HG03039 (cell line): ENCODE measurements around the gene CD247.

Experiments used
- ATAC-seq: cut with Tn5 transposase; IDR thresholded peaks from one replicate; pipeline ENCODE4 v1.9.1; 2021; ENCODE audit warnings: mild to moderate bottlenecking, moderate library complexity; ENCODE audit not compliant: unreplicated experiment

CD247 gene

DNA sequence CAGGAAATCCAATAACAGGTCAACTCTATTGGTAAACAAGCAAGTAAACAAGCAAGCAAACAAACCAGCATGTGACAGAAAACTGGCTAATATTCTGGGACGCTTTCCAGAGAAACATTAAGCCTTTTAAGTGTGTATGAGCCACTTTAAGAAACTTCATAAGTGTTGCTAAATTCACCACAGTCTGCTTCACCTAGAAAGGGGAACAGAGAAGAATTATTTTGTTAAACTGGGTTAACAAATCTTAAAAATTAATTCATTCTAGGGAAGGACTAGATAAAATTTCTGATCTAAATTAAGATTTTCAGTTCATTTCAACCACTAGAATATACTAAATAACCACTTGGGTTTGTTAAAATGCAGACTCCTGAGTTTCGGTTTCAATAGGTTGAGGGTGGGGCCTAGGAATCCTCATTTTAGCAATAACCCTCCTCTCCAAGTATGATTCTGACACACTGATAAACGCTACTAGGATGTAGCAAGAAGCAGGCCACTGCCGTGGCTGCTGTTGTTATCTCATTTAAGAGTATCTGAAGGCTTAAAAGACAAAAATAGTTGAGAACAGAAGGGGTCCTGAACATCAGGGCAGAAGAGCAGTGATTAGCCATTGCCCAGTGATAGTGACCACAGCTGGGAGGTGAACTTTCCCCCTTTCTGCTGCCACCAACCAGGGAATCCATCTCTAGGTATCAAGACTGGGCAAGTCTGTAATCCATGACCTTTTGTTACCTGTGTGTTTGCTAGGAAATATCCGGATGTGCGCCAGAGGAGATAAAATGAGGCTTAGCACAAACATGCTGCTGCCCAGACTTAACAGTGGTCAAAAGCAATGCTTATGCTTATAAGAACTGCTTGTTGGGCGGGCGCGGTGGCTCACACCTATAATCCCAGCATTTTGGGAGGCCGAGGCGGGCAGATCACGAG lies 24.0 kb upstream of the CD247 start:
- no peak for ATAC-seq

DNA sequence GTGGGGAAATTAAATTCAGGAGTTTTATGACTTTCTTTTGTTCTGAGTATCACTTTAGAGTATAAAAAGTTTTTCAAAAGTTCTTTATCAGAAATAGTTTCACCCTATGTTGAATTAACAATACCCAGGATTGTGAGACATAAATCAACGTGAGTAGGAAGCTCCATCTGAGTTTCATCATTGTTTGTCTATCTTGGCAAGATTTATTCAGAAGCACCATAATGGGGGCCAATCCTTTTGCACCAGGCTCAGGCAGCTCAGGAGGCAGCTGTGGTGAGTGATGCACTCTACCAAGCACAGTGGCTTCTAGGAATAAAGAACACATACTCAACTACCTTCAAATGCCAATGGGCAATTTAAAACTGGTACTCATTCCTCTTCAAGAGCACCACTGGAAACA lies 23.3 kb upstream of the CD247 start:
- no peak for ATAC-seq

DNA sequence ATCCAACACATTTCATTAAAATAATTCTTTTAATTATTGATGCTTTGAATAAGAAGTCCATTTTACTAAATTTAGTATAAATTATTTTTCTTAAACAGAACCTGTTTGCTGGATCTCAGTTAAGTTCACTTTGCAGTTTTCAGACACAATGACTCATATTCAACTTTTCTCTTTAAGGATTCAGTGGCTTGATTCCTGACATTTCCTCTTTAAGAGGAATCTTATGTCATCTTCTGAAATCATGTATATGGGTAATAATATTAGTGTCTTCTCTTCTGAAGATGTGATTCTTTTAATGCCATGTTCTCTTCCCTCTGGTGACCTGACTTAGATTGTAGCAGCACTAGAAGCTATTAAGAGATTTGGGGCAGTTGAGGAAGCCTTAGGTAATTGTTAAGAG lies 22.7 kb upstream of the CD247 start:
- no peak for ATAC-seq

DNA sequence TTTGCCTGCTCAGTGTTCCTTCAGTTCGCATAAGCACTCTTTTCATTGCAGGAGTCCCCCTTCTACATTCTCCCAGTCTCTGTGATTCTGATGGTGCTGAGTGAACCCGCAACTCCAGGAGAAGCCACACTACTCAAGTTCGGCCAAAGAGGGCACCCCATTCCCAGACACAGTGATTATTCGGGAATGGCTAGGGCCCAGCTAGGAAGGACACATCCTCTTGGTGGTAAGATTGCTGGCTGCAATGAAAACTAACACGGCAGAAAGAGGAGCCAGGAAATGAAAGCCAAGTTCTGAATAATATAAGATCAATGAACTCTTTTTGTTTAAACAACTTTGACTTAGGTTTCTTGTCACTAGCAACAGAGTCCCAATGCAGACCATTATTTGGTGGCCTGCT lies 20.3 kb upstream of the CD247 start:
- no peak for ATAC-seq

DNA sequence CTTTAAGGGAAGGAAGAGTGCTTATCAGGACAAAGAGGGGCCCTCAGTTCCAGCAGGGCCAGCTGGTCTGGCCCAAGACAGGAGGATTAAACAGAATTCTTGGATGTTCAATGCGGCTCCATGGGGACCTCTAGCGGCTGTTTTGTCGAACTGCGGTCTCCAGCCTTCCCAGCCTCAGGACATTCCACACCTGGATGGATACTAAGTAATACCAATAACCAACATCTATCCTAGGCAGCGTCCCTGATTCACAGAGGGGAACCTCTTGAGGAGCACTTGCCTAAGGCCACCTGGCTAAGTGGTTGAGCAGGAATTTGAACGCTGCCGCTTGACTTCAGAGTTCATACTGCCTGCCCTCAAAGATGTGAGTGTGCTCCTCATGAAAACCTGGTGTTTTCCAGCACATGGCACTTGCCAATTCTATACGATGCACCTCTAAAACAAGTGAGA lies 15.5 kb upstream of the CD247 start:
- ATAC-seq: no peak

DNA sequence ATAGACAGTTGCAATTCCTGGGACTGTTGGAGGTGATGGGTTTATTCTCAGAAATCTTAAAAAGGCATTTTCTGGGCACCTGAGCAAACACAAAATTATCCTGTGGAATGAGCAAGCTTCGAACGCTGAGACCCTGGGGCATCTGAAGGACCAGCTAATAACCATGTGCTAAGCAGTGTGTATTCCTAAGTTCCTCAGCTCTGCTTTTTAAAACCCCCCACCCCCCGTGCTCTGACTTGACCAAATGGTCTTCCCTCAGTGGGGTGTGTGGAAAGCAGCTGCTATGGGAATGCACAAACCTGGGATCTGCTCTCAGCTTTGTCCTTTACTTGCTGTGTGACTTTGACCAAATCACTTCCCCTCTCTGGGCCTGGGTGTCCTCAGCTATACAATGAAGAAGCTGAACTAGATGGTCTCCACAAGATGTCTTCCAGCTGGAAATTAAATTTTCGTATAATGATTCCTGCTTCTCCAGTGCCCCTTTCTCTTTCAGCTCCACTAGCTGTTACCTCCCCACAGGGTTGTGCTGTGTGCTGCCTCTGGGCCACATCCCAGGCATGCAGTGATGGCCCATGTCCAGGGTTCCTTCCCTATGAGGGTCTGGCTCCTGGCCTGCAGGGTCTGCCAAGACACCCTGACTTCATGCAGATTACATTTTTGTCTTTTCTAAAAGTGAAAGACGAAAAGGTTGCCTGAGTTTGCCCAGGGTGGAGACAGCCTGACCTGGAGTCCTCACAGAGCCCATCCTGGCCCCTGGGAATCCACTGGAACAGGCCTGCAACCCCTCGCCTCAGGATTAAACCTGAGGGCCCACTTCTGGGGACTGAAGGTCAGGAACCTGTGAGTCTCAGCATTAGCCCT lies 14.9 kb upstream of the CD247 start:
- no peak for ATAC-seq

DNA sequence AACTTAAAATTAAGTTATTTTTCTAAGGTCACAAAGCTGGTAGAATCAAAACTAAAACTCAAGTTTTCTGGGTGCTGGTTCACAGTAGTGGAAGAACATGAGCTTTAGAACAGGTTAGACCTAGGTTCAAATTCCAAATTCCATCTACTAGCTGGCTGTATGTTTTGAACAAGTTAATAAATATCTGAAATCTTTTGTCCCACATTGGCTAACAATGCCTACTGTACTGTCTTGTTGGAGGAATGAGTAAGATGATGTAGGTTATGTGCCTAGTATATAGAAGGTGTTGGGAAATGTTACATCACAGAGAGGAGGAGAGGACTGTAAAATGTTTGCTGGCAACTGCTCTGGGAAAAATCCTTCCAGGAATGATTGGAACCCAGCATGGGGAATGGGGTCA lies 14.0 kb upstream of the CD247 start:
- ATAC-seq: no peak

DNA sequence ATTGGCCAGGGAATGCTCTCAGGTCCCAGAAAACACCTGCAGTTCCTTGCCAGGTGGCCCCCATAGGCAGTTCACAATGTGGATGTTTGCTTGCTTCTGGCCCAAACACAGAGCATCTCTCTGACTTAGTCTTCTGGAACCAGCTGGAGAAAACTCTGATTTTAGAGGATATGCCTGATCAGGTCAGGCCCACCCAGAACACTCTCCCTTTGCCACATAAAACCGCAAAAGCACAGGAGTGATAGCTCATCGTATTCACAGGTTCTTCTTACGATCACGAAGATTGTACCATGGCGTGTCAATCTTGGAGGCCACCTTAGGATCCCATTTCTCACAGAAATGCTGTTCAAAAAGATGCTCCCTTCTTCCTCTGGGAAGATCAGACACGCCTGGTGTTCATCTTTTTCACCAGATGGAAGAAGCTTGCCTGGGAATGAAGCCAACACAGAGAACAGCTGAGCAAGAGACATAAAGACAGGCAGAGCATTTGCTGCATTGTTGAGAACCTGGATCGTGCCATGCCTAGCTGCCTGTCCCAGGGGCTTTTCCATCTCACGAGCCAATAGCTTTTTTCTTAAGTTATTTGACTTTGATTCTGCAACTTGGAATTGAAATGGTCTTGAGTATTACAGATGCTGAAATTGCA lies 11.6 kb upstream of the CD247 start:
- ATAC-seq: no peak

DNA sequence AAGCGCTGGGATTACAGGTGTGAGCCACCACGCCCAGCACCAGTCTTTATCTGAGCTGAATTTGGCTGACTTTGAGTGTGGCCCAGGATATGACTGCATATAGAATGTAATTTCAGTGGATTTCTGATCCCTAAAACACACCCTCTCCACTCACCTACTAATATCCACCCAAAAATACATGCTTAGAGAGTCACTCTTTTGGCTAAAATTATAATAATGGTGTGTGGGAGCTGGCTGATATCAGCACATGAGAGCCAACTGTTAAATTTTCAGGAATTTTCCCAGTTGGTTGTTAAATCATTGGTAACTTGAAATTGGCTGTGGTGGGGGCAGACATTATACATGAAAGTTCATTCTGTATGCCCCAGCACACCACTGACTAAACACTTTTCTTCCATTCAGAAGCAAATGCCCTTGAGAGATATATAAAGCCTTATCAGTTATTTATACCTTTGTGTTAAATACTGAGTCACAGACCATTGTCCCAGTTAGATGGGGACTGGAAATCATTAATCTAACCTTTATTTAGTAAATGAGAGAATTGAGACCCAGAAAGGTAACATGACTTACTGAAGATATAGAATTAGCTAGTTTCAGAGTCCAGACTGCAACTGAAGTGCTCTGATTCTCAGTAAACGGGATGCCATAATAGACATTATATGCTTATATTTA lies 9.9 kb upstream of the CD247 start:
- no peak for ATAC-seq

DNA sequence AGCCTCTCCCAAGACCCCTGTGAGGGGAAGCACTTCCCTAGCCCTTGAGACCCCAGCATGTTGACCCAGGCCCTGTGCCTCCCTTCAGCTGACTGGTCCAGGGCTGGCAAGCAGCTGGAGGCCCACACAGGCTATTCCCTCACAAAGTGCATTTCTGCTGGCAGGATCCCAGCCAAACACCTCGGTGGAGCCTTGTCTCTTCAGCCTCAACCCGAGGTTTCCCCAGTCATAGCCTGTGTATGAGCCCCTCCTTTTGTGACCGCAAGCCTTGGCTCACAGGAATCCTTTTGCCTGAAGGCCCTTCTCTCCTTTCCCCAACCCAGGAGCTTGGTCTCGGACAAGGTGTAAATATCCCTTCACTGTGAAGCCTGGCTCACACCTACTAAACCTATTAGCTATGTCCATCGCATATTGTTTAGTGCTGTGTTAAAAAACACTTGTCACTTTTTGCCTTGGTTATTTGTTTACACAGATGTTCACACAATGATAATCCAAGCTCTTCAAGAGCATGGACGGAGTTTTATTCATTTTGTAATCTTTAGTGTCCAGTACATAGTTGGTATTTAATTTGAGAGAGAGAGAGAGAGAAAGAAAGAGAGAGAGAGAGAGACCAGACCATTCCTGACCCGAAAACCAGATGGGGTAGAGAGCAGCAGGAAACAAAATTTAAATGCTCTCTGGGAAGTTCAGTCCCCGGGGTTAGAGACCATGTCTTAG lies 8.5 kb upstream of the CD247 start:
- ATAC-seq: no peak

DNA sequence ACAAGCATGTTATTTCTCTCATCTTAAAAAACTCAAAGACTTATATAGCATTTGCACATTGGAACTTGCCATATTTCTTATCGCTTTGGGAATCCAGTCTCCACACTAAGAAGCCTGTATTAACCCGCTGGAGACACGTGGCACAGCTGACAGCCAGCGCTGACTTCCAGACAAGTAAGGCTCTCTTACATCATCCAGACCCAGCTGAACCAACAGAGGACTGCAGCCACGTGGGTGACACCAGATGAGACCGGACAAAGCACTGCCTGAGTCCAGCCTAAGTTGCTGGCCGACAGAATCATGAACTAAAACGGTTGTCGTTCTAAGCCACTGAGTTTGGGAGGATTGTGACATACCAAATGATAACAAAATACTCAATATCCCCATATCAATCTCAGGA lies 6.3 kb upstream of the CD247 start:
- no peak for ATAC-seq

DNA sequence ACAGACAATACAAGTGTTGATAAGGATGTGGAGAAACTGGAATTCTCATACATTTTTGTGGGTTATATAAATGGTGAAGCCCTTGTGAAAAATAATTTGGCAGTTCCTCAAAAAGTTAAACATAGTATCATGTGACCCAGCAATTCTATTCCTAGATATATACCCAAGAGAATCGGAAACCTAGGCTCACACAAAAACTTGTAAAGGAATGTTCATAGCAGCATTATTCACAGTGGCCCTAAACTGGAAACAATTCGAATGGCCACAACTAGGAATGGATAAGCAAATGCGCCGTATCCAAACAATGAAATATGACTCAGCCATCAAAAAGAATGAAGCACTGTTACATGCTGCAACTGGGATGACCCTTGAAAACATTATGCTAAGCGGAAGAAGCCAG lies 3.9 kb upstream of the CD247 start:
- no peak for ATAC-seq

DNA sequence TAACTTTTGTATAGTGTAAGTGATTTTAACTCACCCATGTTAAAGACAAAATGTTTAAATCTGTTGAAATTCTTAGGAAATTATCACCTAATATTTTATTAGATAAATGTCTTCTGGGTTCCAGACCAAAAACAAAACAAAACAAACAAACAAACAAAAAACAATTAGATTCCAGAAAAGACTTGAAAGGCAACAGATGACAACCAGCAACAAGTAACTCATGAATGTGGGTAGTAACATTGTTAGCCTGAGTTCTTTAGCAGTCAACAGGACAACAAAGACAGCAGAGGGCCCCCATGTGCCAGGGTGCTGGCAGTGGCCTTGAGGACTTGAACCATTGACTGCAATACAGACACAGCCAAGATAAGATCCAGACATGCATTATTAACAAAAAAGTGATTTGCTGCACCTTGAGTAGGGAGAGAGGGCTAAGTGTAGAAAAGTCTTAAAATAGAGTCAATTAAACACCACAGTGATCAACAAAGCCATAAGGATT lies 2.4 kb upstream of the CD247 start:
- ATAC-seq: no peak

DNA sequence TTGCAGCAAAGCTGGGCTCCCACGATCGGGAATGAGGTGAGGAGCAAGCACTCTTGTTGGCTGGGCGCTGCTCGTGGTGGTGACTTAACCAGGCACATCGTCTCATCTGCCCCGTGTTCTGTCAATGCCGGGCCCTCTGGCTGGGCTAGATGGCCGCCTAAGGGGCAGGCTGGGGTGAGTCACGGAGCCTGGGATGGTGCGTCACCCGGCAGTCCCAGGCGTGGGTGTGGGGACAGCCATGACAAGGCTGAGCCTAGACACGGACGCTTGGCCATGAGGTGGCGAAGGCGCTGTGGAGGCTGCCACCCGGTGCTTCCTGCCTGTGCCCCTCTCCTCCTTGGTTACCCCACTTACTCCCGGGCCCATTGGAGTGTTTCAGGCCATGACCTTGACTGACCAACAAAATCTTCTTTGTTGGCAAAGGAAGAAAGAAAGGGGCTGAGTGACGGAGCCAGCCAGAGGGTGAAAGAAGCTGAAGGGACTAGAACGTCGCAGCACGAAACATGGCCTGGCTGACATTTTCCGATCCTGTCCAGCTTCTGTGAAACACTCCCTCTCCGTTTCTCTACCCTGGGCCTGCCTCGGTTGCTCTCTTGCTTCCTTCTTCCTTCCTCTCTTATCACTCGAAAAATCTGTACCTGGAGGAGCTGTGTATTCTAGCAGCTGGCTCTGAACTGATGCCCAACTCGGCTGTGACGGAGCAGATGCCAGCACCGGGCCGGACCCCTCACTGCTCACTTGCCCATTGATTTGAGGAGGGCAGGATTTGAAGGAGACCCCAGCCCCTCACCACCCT lies 596 bp downstream of the CD247 start:
- no peak for ATAC-seq

DNA sequence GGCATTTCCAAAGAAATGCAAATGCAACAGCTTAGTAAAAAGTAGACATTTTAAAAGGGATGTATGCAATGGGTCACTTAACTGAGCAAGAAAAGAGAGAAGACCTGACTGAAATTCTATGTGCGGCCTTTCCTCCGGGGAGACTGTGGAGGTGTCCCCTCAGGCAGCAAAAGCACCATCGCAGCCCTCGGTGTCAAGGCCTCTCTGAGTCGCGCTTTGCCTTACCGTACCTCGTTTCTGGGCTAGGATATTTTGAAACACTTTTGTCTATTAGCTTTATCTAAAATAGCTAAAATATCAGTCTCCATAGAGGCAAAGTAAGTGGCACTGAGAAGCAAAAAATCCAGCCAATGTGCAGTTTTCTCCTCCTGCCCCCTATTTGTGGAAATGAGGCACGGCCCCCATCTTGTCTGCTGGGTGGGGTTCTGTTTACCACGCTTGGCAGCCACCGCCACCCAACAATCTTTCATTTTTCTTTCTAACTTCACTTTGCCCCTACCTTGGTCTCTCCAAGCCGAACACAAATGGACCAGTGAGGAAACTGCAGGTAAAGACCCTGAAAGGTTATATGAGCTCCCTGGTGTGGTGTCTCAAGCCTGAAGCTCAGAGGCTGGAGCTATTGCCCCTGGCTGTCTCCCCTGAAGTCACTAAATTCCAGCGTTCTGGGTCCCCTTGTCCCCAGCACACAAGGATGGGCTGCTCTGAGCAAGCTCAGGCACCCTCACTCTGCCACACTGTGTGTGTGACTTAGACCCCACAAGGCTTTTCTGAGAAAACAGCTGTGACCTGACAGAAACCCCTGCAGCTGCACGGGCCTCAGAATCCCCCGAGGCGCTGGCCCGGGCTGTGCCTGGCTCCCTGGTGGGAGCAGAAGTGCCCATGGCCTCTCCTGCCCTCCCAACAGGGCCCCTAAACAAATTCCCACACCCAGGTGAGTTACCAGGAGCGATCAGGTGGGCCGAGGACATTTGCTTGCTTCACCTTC lies 1.6 kb downstream of the CD247 start:
- no peak for ATAC-seq

DNA sequence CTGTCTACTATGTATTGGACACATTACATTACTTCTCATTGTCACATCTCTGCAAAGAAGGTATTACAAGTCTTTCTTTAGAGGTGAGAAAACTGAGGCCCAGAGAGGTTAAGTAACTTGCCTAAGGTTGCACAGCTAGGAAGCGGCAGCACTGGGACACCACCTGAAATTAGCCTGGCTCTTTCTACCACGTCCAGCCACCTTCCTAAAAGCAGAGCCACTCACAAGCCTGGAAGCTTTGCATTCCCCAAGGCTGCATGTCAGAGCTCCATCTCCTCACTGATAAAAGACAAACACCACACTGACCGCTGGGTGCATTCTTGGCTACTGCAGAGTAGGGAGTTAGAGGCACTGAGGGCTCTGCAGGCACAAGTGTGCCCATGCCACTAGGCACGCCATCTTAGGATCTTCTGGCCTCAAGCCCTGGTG lies 2.4 kb downstream of the CD247 start:
- ATAC-seq: no peak

DNA sequence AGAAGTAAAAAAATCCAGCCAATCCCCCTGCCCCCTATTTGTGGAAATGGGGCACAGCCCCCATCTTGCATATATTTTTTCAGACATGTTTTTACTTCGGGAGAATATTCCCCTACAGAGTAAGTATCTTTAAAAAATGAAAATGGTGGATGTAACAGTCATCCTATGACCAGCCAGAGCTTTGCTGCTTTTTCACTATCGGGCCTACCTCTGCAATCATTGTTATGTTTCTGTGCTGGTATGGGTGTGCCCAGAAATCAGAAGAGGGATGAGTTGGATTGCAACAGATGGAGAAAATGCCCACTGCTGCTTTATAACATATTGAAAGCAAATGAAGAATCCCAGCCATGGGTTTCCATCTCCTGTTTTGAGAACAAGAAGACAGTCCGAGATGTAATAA lies 2.9 kb downstream of the CD247 start:
- ATAC-seq: no peak

DNA sequence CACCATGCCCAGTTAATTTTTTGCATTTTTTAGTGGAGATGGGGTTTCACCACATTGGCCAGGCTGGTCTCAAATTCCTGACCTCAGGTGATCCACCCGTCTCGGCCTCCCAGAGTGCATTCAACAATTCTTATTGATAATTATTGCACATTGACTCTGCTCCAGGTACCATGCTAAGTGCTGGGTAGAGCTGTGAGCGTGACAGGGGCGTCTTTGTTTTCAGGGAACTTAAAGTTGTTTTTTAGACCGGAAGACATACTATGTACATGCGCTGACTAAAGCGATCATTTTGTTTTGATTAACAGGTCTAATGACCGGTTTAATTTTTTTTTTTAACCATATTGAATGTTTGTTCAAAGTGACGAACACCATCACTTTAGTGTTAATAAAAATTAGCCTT lies 4.0 kb downstream of the CD247 start:
- ATAC-seq: no peak
